Activated gamma-delta T cell treated with anti-CD3 and anti-CD28 coated beads, Interleukin-2, amount 50 U/mL, for 16 hours (primary cell): ENCODE measurements around the gene HIVEP3.
A peak's percentile ranks its signal among the peaks of the same experiment; 100 is the strongest.

Experiments
- DNase-seq: peaks from one replicate; pipeline ENCODE4 v3.0.0-alpha.2; 2020; ENCODE audit warnings: low read depth

HIVEP3 gene

DNA sequence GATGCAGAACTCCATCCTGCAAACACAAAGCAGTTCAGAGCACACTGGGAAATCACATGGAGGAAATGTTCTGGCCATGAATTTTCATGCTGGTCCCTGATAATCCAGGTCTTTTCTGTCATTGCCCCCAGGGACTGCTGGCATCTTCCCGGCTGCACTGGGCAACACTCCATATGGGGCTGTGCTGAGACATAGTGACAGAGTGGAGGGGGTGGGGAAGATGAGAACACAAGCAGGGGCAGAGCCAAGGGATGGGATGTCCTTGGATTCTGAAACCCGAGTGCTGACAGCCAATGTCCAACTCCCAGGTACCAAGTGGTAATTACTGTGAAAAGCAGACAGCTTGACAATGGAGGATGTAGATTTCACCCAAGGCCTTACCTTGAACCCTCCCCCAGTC lies 185.7 kb downstream of the HIVEP3 start:
- DNase-seq = no peak

DNA sequence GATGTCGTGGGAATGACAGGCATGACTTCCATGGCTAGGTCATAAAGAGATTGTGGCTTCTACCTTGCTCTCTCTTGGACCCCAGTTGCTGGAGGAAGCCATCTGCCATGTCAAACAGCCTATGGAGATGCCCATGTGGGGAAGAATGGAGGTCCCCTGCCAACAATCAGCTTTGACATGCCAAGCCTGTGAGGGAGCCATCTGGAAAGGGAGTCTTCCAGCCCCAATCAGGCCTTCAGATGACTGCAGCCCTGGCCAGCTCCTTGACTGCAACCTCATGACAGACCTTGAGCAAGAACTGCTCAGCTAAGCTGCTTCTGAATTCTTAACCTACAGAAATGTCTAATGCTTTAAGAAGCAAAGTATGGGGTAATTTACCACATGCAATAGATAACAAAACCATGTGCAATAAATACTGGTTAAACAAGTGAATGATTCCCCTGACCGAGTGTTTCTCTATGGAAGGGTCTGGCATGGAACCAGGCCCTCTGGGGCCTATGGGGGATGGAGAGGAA lies 187.1 kb downstream of the HIVEP3 start:
- no peak for DNase-seq

DNA sequence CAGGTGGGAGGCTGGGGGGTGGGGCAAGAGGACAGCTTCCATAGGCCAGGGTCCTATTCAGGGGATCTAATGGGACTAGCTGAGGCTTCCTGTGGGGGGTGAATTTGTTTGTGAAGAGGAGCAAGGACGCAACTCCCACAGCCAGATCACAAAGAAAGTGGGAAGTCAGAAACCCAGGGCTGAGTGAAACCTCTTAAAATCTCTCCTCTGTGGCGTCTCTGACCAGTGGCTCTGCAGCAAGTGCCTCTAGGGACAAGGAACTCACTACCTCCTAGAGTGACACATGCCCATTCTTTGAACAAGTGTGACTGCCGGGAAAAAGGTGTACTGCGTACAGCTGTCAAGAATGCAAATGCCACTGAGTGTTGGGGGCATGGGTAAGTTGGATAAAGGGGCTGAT lies 187.9 kb downstream of the HIVEP3 start:
- no peak for DNase-seq

- DNase-seq = peak; percentile 56
These were observed 190.1 kb downstream of the HIVEP3 start for GRCh38 chr1:41728403-41729202.

- no peak for DNase-seq
These were observed 191.0 kb downstream of the HIVEP3 start for GRCh38 chr1:41727749-41728115.

DNA sequence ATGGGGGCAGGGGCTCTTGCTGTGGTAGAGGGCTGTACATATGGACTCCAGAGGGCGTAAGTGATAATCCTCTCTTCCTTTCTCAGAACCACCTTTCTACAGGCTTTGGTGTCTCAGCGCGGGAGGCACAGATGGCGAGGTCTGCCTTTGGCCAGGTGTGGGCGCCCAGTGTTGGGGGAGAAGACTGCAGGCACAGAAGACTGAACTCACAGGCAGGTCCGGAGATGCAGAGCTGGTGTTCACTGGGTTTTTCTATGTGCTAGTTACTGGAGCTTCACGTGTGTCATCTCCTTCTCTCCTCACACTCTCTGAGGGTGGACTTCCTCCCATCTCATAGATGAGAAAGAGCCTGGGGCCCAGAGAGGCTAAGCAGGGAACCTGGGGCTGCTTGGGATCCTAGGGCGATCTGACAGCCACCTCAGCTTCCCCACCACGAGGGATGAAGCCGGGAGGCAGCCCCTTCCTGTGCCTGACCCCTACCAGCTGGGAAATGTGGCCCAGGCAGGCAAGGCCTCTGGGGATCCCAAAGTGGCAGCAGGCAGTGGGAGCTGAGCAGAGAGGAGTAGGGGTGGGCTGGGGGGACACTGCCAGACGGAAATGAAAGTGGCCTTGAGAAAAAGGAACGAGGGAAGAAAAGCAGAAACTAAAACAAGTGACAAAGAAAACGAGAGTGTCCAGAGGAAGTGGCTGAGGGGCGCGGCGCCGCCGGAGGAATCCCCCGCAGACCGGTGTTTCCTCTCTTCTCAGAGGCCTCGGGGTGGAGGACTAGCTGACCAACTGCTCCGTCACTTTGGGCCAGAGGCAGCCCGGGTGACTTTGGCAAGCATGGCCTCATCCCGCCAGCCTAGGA lies 191.6 kb downstream of the HIVEP3 start:
- no peak for DNase-seq

GRCh38 chr1:41726292-41726691 lies 192.4 kb downstream of the HIVEP3 start:
- no peak for DNase-seq

- DNase-seq = no peak
These were observed 193.8 kb downstream of the HIVEP3 start for GRCh38 chr1:41724926-41725325.

DNA sequence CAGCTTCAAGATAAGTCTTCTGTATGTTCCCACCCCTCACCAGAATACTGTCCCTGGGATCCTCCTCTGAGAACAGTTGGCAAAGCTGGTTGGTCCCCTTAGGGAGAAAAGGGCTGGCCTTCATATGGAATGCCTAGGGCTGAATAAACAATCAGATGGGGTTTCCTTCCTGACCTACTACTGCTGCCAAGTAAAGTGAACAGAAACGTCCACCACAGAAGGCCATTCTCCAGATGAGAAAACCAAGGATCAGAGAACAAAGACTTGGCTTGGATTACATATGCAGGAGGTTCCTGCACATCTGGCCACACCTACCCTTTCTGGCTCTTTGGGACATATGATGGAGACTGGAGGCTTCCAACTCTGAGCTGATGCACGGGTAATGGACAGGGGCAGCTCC lies 194.5 kb downstream of the HIVEP3 start:
- DNase-seq = no peak

- no peak for DNase-seq
These were observed 194.9 kb downstream of the HIVEP3 start for GRCh38 chr1:41723786-41724185.

- no peak for DNase-seq
These were observed 196.5 kb downstream of the HIVEP3 start for GRCh38 chr1:41722184-41722583.

GRCh38 chr1:41720861-41721410 lies 197.8 kb downstream of the HIVEP3 start:
- DNase-seq = no peak

- DNase-seq = no peak
These were observed 199.1 kb downstream of the HIVEP3 start for GRCh38 chr1:41719590-41719989.

- DNase-seq = no peak
These were observed 199.6 kb downstream of the HIVEP3 start for GRCh38 chr1:41719128-41719527.

GRCh38 chr1:41718497-41718896 lies 200.2 kb downstream of the HIVEP3 start:
- no peak for DNase-seq

DNA sequence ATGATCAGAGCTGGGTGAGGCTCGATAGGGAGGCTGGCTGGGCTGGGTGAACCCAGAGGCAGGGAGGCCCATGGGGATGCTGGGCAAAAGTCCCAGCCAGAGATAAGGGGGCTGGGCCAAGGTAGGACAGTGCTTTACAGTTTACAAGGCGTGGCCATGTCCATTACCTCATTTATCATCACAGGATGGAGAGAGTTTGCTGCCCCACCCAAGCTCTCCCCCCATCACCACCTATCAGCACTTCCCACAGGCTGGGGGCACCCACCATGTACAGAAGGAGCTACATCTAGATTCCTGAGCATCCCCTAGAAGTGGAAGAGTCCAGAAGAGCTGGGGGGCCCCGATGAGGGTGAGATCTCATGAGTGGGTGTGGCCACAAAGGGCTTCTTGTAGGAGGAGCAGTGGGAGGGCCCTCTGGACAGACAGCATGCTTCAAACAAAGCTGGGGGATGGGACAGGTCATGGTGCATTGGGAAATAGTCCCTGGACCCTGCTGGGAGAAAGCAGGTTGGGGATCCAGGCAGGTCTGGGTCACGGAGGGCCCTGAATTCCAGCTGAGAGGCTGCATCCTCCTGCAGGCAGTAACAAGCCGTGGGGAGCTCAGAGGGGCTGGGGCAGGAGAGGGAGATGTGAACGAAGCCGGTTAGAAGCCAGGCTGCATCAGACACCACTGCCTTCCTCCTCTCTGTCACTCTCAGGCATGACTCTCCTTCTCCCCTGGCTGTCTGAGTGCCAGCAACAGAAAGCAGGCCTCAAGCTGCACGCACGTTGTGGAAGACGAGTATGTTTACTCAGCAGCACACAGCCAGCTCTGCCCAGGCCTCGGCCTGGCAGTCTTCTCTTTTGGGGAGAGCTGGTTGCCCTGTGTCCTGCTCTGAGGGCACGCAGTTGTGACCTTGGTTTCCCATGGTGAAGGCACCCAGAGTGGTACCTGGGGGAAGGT lies 202.3 kb downstream of the HIVEP3 start:
- no peak for DNase-seq

DNA sequence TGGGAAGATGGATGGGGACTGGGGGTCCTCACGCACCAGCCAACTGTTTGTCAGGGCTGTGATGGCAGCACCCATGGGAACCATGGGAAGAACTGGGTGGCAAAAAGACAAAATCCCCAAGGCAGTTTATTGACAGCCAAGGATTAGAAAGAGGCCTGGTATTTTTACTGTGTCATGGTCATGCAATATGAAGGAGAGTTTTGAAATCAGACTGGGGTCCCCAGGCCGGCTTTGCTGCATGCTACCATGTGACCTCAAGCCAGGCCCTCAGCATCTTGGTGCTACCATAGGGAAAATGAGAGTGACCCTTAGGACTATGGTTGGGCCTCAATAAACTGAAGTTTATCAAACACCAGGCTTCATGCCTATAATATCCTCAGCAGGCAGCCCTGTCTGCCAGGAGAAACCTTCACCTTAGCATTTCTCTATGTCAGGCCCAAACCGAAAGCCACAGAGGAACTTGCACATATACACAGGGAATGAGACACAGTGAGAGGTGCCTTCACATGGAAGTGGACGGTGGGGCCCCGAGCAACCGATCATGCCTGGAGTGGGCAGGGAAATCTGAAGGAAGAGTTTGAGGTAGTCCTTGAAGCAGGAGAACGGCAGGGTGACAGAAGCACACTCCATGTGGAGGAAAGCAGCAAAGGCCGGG lies 203.2 kb downstream of the HIVEP3 start:
- DNase-seq = no peak

DNA sequence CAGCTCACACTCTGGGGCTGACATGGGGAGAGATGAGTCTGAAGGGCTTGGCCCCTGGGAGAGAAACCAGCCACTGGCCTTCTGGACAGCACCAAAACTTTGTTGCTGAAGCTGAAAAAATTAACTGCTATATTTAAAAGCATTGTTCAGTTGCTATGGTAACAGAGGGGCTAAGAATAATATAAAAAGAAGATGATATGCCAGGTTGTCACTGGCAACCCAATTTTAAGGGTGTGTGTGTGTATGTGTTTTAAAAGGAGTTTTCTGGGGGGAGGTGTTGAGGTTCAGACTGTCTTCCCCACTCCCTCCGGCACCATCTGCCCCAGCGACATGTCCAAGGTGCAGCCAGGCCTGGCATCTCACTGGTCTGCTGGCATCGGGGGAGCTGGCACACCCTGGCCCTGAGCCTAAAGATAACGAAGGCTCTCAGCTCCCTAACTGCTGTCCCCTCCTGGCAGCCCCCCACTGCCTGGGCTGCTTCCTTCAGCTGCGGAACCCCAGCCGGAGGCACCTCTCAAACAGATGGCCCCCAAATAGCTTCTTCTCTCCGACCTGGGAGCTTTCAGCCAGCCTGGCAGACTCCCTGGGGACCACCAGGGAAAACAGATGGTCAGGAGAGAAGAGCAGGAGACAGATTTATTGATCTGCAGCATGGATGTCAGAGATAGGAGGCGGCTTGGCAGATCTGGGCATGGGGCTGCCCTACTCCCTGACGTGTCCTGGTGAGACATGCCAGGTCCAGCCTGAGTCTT lies 203.9 kb downstream of the HIVEP3 start:
- no peak for DNase-seq

- DNase-seq = no peak
These were observed 205.0 kb downstream of the HIVEP3 start for GRCh38 chr1:41713557-41714327.

DNA sequence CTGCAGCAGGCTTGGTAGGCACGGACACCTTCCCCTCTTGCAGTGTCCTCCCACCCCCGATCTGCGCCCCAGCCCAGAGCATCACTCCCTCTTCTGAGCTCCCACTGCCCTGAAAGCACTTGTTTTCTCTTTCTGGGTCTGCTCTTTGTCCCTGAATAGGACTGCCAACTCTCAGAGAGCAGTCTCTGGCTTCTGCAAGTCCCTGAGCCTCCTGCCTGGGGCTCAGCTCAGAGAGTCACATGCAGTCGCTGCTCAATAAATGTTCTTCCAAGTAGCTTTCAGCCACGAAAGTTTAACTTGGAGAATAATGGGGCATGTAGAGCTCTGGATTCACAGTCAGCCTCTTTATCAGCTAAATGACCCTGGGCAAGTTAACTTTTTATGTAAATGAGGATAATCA lies 205.6 kb downstream of the HIVEP3 start:
- no peak for DNase-seq
